HCT116 (cell line): ENCODE measurements around the gene SVIL. TPM values are rescaled to one million over a fixed set of nuclear protein-coding genes. Genes with fewer than 3 reads are reported as not detected.

Experiments used
- ATAC-seq: fragments of 200-7000 bp; cut with Tn5 transposase; 2 replicates; pipeline ENCODE4 v1.9.1; 2020; ENCODE audit warnings: mild to moderate bottlenecking, moderate library complexity
- BruUV-seq: library from RNA; stranded (reverse); fragments of 400-500 nt; replicated peaks from 2 replicates; lab custom pipeline; 2021; lab: Mats Ljungman, UMichigan
- CTCF ChIA-PET: fragments of 300-600 bp; sonication (Branson Sonifier 250); formaldehyde crosslinking; loops from one replicate; lab custom pipeline; 2021; ENCODE audit warnings: antibody characterized with exemption; lab: Charles Lee
- POLR2A ChIA-PET: fragments of 300-600, 350-600 bp; sonication (Branson Sonifier 250); formaldehyde crosslinking; loops from one replicate; lab custom pipeline; 2021; ENCODE audit warnings: antibody characterized with exemption; lab: Charles Lee
- RAD21 ChIA-PET, 2 experiments: fragments of 300-600 bp; sonication (Branson Sonifier 250); formaldehyde crosslinking; loops; one replicate each; lab custom pipeline; 2023; ENCODE audit warnings: low total read pairs in 2 of 2; ENCODE audit not compliant: uncharacterized antibody in 2 of 2, unreplicated experiment in 2 of 2, low non-redundant PET in 1 of 2; lab: Charles Lee
- DNase-seq: peaks from one replicate; pipeline ENCODE4 v3.0.0-alpha.2; 2010; ENCODE audit warnings: low read depth, low spot score
- H2AFZ ChIP-seq: fragments of 200-600 bp; shearing (Covaris generic), sonication (generic); 2 replicates; pipeline ENCODE4 v1.6.1; 2017; ENCODE audit warnings: low read depth, mixed run types, mixed read lengths, antibody characterized with exemption, low read length; ENCODE audit not compliant: poor library complexity, severe bottlenecking
- H3K27ac ChIP-seq: 2 replicates; pipeline ENCODE4 v1.5.1; 2012; ENCODE audit warnings: low read depth, low read length
- H3K27me3 ChIP-seq: fragments of 200-600 bp; sonication (generic); 2 replicates; pipeline ENCODE4 v1.6.1; 2016; ENCODE audit warnings: mixed run types, low read length, mixed read lengths; ENCODE audit not compliant: insufficient read depth
- H3K36me3 ChIP-seq, 2 experiments: fragments of 200-500 bp in 1 of 2; fragments of 200-600 bp in 1 of 2; sonication (Bioruptor generic) in 1 of 2; sonication (generic) in 1 of 2; 2 replicates each; pipeline versions ENCODE4 v1.5.1 to v1.6.1; 2014 to 2016; ENCODE audit warnings: low read length in 2 of 2, inconsistent platforms in 1 of 2, mixed read lengths in 1 of 2, mixed run types in 1 of 2; ENCODE audit not compliant: insufficient read depth in 2 of 2, control insufficient read depth in 1 of 2
- H3K4me1 ChIP-seq, 2 experiments: fragments of 200-600 bp in 1 of 2; sonication (generic) in 1 of 2; 2 replicates each; pipeline versions ENCODE4 v1.5.1 to v1.6.1; 2012 to 2017; ENCODE audit warnings: low read length in 2 of 2, inconsistent platforms in 1 of 2, mild to moderate bottlenecking in 1 of 2, mixed read lengths in 1 of 2, mixed run types in 1 of 2, moderate library complexity in 1 of 2; ENCODE audit not compliant: insufficient read depth in 2 of 2, control insufficient read depth in 1 of 2
- H3K4me2 ChIP-seq: fragments of 200-600 bp; sonication (generic); 2 replicates; pipeline ENCODE4 v1.6.1; 2017; ENCODE audit warnings: mixed run types, low read length, mixed read lengths
- H3K4me3 ChIP-seq, 2 experiments: fragments of 200-600 bp in 1 of 2; sonication (generic) in 1 of 2; replicated peaks in 1 of 2; 2 replicates each; pipeline ENCODE4 v1.5.1; 2011 to 2016; ENCODE audit warnings: low read length in 2 of 2, control low read depth in 1 of 2, low read depth in 1 of 2, mild to moderate bottlenecking in 1 of 2, mixed read lengths in 1 of 2, mixed run types in 1 of 2
- H3K79me2 ChIP-seq: fragments of 200-600 bp; sonication (generic); 2 replicates; pipeline ENCODE4 v1.6.1; 2017; ENCODE audit warnings: mild to moderate bottlenecking, mixed run types, low read length, moderate library complexity, mixed read lengths; ENCODE audit not compliant: insufficient read depth
- H3K9ac ChIP-seq: fragments of 200-600 bp; sonication (generic); 2 replicates; pipeline ENCODE4 v1.6.1; 2016; ENCODE audit warnings: low read length, mixed read lengths
- H3K9me2 ChIP-seq: fragments of 200-600 bp; sonication (generic), shearing (Covaris generic); 2 replicates; pipeline ENCODE4 v1.6.1; 2017; ENCODE audit warnings: mixed run types, mild to moderate bottlenecking, moderate library complexity; ENCODE audit not compliant: insufficient read depth
- H3K9me3 ChIP-seq, 2 experiments: fragments of 200-500 bp in 1 of 2; fragments of 200-600 bp in 1 of 2; sonication (Bioruptor generic) in 1 of 2; sonication (generic) in 1 of 2; 2 replicates each; pipeline ENCODE4 v1.6.1; 2014 to 2017; ENCODE audit warnings: low read length in 2 of 2, mixed read lengths in 2 of 2, inconsistent platforms in 1 of 2, low read depth in 1 of 2, mild to moderate bottlenecking in 1 of 2, mixed run types in 1 of 2, moderate library complexity in 1 of 2; ENCODE audit not compliant: control insufficient read depth in 1 of 2, insufficient read depth in 1 of 2
- H4K20me1 ChIP-seq: fragments of 200-600 bp; sonication (generic), shearing (Covaris generic); 2 replicates; pipeline ENCODE4 v1.6.1; 2017; ENCODE audit warnings: mixed run types, mild to moderate bottlenecking, moderate library complexity; ENCODE audit not compliant: insufficient read depth
- ATF3 ChIP-seq: IDR thresholded peaks from 2 replicates; pipeline ENCODE4 v1.6.1; 2012
- EZH2phosphoT487 ChIP-seq: fragments of 200-600 bp; IDR thresholded peaks from 2 replicates; pipeline ENCODE4 v1.6.1; 2018; ENCODE audit warnings: antibody characterized with exemption, borderline replicate concordance
- FOSL1 ChIP-seq: IDR thresholded peaks from 2 replicates; pipeline ENCODE4 v1.6.1; 2012; ENCODE audit warnings: low read depth
- SIN3A ChIP-seq: IDR thresholded peaks from 2 replicates; pipeline ENCODE4 v1.6.1; 2012; ENCODE audit warnings: low read depth
- SRF ChIP-seq: IDR thresholded peaks from 2 replicates; pipeline ENCODE4 v1.6.1; 2012; ENCODE audit warnings: low read depth
- TCF7L2 ChIP-seq: IDR thresholded peaks from 2 replicates; pipeline ENCODE4 v1.7.0; 2011; ENCODE audit warnings: borderline replicate concordance, inconsistent platforms; ENCODE audit not compliant: insufficient read depth, insufficient read length; ENCODE audit errors: extremely low read depth
- ZBTB33 ChIP-seq: IDR thresholded peaks from 2 replicates; pipeline ENCODE4 v1.6.1; 2011; ENCODE audit warnings: mild to moderate bottlenecking, low read length, moderate library complexity; ENCODE audit not compliant: insufficient replicate concordance; ENCODE audit errors: extremely low read depth
- ZFX ChIP-seq: fragments of 450-650 bp; IDR thresholded peaks from 2 replicates; pipeline ENCODE4 v1.6.1; 2017
- ZNF274 ChIP-seq: fragments of 200-500 bp; sonication (Bioruptor generic); IDR thresholded peaks from 2 replicates; pipeline ENCODE4 v1.6.1; 2014; ENCODE audit warnings: mild to moderate bottlenecking, low read depth, low read length, inconsistent platforms
- intact Hi-C: fragments of 100-400 bp; cut with micrococcal nuclease; formaldehyde crosslinking; loops from 2 replicates; pipeline ENCODE4 v1.10.0; 2022
- total RNA-seq: library from RNA; stranded (reverse); gene quantifications from one replicate; pipeline ENCODE4 v1.2.1, GENCODE V29; 2021; ENCODE audit not compliant: unreplicated experiment

Gene SVIL
- total RNA-seq, 1 experiment from 2014 or later = 27.0 TPM

- H3K36me3 ChIP-seq = peaks cover 0 to 9% of the 10 kb centered on the region in 2 experiments; a peak in 1 of 4 replicates
Observed at GRCh38 chr10:29670761-29671160, 36.0 kb upstream of the SVIL start.

More at GRCh38 chr10:29670761-29671160, 36.0 kb upstream of the SVIL start:
- no peak overlapping the region for H3K9ac ChIP-seq
- intact Hi-C loops = no loop called here
- H3K9me2 ChIP-seq = no peaks in the 10 kb centered on the region
- no peak overlapping the region for H2AFZ ChIP-seq
- no peak overlapping the region for H3K4me2 ChIP-seq
- ChIA-PET CTCF (no interaction called here), POLR2A (no interaction called here), RAD21 (no interaction called here)
- peaks cover 7% of the 10 kb centered on the region; the same call in 1 of the 2 replicates for H3K79me2 ChIP-seq
- H3K4me1 ChIP-seq = peaks cover 15 to 40% of the 10 kb centered on the region in 2 experiments
- H3K4me3 ChIP-seq = no peak overlapping the region
- ATAC-seq = no peak
- DNase-seq = no peak
- no peaks in the 10 kb centered on the region for H4K20me1 ChIP-seq
- TF ChIP-seq ZBTB33 (no peak), SIN3A (no peak), SRF (no peak), FOSL1 (no peak), ZFX (no peak), TCF7L2 (no peak), ZNF274 (no peak), EZH2phosphoT487 (no peak), ATF3 (no peak)
- peaks cover 3 to 18% of the 10 kb centered on the region in 2 experiments; a peak in 1 of 4 replicates for H3K9me3 ChIP-seq
- no TSS peak for BruUV-seq
- no peak overlapping the region for H3K27ac ChIP-seq
- no peaks in the 10 kb centered on the region for H3K27me3 ChIP-seq
